Measurements from ENCODE around the gene GTPBP6. TPM values are rescaled to one million over a fixed set of nuclear protein-coding genes. Genes with fewer than 3 reads are reported as not detected.

The GTPBP6 gene
- total RNA-seq, 2 experiments from 2014 or later: 68.0 to 68.3 TPM

GRCh38 chrX:334331-334891 is 15.8 kb upstream of the GTPBP6 start:
- Mint-ChIP-seq H3K4me1 (ENCODE audit: low read depth) (peaks cover 3% of the 10 kb centered on the region), H3K27ac (no peak overlapping the region), H3K36me3 (ENCODE audit: low read depth) (peaks cover 22% of the 10 kb centered on the region), H3K27me3 (no peaks in the 10 kb centered on the region), H3K4me3 (no peak overlapping the region), H3K9me3 (no peaks in the 10 kb centered on the region)
- no peak for DNase-seq
- POLR2A ChIA-PET: no interaction called here
- intact Hi-C loops (cut with micrococcal nuclease): no loop called here
- TF ChIP-seq, protein P1, sequence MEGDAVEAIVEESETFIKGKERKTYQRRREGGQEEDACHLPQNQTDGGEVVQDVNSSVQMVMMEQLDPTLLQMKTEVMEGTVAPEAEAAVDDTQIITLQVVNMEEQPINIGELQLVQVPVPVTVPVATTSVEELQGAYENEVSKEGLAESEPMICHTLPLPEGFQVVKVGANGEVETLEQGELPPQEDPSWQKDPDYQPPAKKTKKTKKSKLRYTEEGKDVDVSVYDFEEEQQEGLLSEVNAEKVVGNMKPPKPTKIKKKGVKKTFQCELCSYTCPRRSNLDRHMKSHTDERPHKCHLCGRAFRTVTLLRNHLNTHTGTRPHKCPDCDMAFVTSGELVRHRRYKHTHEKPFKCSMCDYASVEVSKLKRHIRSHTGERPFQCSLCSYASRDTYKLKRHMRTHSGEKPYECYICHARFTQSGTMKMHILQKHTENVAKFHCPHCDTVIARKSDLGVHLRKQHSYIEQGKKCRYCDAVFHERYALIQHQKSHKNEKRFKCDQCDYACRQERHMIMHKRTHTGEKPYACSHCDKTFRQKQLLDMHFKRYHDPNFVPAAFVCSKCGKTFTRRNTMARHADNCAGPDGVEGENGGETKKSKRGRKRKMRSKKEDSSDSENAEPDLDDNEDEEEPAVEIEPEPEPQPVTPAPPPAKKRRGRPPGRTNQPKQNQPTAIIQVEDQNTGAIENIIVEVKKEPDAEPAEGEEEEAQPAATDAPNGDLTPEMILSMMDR (IDR thresholded peaks at IDR 0.05): no peak
- CTCF ChIA-PET: no interaction called here
- no peak for ATAC-seq

DNA sequence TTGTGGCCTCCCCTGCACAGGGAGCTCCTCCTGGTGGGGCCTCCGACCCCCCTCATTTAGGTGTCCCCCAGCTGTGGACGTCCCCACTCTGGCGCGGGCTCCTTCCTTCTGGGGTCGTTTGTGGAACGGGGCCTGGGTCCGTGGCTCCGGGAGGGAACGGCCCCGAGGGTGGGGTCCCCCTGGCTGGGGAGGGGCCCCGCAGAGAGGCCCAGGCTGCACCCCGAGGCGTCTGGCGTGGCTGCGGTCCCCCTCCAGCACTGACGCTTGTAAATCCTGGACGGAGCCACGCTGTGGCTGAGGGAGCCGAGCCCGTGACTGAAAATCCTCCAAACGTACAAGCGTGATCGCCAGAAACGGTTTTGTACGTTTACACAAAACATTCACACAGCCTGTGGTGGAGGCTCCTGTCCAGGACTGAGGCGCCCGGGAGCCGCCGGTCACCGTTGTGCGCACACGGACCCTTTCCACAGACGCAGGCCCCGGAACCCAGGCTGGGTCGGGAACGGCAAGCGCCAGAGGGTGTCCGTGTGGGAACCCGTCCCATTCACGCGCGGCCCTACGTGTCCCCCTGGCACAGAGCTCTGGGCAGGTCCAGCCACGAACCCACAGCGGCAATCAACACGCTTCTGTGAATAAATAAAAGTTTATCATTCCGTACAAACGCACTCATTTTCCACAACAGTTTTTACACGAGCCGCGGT is 15.2 kb upstream of the GTPBP6 start:
- ATAC-seq (no peak), DNase-seq (no peak)
- ChIA-PET CTCF (no interaction called here), POLR2A (no interaction called here)
- Mint-ChIP-seq H3K27me3 (no peaks in the 10 kb centered on the region), H3K27ac (no peak overlapping the region), H3K36me3 (ENCODE audit: low read depth) (peaks cover 19% of the 10 kb centered on the region), H3K4me3 (no peak overlapping the region), H3K9me3 (no peaks in the 10 kb centered on the region), H3K4me1 (ENCODE audit: low read depth) (peaks cover 3% of the 10 kb centered on the region)
- intact Hi-C loops (cut with micrococcal nuclease): no loop called here
- TF ChIP-seq, protein P1 (IDR thresholded peaks at IDR 0.05): no peak

GRCh38 chrX:332916-333610 is 14.5 kb upstream of the GTPBP6 start:
- H3K4me1 Mint-ChIP-seq (ENCODE audit: low read depth): peaks cover 3% of the 10 kb centered on the region
- peaks cover 16% of the 10 kb centered on the region for H3K36me3 Mint-ChIP-seq (ENCODE audit: low read depth)
- H3K27me3 Mint-ChIP-seq: no peaks in the 10 kb centered on the region
- TF ChIP-seq, protein P1 (IDR thresholded peaks at IDR 0.05): no peak
- no peaks in the 10 kb centered on the region for H3K9me3 Mint-ChIP-seq
- H3K27ac Mint-ChIP-seq: no peak overlapping the region
- intact Hi-C loops (cut with micrococcal nuclease): no loop called here
- ChIA-PET POLR2A (no interaction called here), CTCF (no interaction called here)
- ATAC-seq (no peak), DNase-seq (no peak)
- no peak overlapping the region for H3K4me3 Mint-ChIP-seq

- H3K27me3 Mint-ChIP-seq: no peaks in the 10 kb centered on the region
- H3K4me3 Mint-ChIP-seq: no peak overlapping the region
- no peak for ATAC-seq
- ChIA-PET POLR2A (no interaction called here), CTCF (no interaction called here)
- H3K4me1 Mint-ChIP-seq (ENCODE audit: low read depth): peaks cover 3% of the 10 kb centered on the region
- intact Hi-C loops (cut with micrococcal nuclease): no loop called here
- no peaks in the 10 kb centered on the region for H3K9me3 Mint-ChIP-seq
- H3K27ac Mint-ChIP-seq: no peak overlapping the region
- TF ChIP-seq, protein P1 (IDR thresholded peaks at IDR 0.05): no peak
- H3K36me3 Mint-ChIP-seq (ENCODE audit: low read depth): peaks cover 12% of the 10 kb centered on the region
- DNase-seq: no peak
These were observed 13.9 kb upstream of the GTPBP6 start for GRCh38 chrX:332496-332860.

GRCh38 chrX:331825-332495 is 13.4 kb upstream of the GTPBP6 start:
- intact Hi-C loops (cut with micrococcal nuclease): no loop called here
- ATAC-seq: peak; percentile 19

More at GRCh38 chrX:331825-332495, 13.4 kb upstream of the GTPBP6 start:
- CTCF ChIA-PET: no interaction called here
- Mint-ChIP-seq H3K4me3 (peak overlapping the region; percentile 5), H3K27ac (no peak overlapping the region), H3K36me3 (ENCODE audit: low read depth) (peaks cover 8% of the 10 kb centered on the region), H3K27me3 (no peaks in the 10 kb centered on the region), H3K9me3 (no peaks in the 10 kb centered on the region), H3K4me1 (ENCODE audit: low read depth) (peaks cover 3% of the 10 kb centered on the region)
- POLR2A ChIA-PET: no interaction called here
- TF ChIP-seq, protein P1 (IDR thresholded peaks at IDR 0.05): no peak
- DNase-seq: no peak
